ENCODE data around the gene MACROD2.

Gene MACROD2

DNA sequence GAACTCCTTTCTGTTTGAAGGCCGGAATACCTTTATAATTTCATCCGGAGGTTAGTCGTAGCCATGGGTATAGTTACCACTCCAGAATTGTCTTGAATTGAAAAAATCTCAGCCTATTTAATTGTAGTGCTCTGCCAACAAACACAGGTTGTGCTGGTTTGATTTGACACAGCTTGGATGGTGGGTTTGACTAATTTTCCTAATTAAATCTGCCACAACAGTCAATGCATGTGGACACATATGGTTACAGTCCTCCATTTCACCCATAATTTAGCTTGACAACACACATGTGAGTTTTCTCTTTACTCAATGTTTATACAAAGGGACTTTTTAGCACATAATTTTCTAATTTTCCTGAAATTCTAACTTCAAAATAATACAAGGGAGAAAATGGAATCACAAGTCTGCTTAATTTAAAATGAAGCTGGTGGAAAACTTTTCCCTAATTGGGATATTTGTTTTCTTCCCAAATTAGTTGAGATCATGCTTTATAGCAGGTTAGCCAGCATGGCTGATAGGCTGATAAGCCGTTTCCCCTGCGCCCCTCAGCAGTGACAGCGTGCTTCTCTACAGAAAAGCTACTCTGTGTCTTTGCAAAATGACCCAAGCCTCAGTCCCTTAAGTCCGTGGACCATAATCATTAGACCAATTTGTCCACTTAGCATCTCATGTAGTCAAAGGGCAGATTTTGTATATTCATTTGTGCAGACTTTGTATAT, 805.5 kb downstream of the MACROD2 start:
- Histone ChIP-seq H3K4me3 (ENCODE audit: insufficient read depth, low read depth, low read length) (no peak overlapping the region), H3K27ac (ENCODE audit: insufficient read depth, low read depth, low read length, poor library complexity, severe bottlenecking) (no peak overlapping the region), H3K4me1 (ENCODE audit: control insufficient read depth, insufficient read depth, low read length) (no peaks in the 10 kb centered on the region), H3K36me3 (ENCODE audit: control insufficient read depth, insufficient read depth, low read length) (no peaks in the 10 kb centered on the region), H3K9me3 (ENCODE audit: control insufficient read depth, low read length) (no peaks in the 10 kb centered on the region), H3K27me3 (ENCODE audit: control insufficient read depth, insufficient read depth, low read length, poor library complexity, severe bottlenecking) (no peaks in the 10 kb centered on the region)
- 91 to 92% methylated on average over 7 of the region's 7 CpGs for WGBS, 2 experiments

DNA sequence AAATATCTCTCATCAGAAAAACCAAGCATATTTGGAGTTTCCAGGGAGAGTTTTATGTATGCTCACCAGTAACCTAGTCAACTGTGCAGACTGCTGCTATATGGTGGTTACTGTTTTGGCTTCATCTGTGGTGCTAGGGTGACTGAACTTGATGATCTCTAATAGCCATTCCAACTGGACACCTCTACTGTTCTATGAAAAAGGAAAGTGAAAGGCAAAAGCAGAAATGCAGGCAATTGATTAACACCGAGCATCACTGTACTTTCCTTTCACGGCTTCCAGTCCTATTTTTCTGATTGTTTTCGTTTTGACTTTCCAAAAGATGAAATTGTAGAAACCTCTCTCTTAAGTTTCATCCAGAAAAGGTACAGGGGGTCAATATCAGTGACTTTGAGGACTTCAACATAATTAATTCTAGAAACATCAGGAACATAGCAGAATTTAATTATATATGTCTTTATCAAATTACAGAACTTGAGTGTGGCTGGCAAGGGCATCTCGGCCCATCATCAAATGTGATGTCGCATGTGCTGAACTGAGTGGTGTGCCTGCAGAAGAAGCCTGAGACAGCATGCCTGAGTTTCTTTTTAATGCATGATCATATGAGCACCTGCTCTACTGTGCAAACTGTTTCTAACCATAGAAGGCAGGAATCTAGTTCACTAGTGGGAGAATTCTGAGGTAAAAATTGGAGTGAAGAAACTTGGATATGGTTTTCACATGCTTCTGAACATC, 806.4 kb downstream of the MACROD2 start:
- H3K27me3 ChIP-seq (ENCODE audit: control insufficient read depth, insufficient read depth, low read length, poor library complexity, severe bottlenecking): no peaks in the 10 kb centered on the region
- no peaks in the 10 kb centered on the region for H3K36me3 ChIP-seq (ENCODE audit: control insufficient read depth, insufficient read depth, low read length)
- H3K4me1 ChIP-seq (ENCODE audit: control insufficient read depth, insufficient read depth, low read length): no peaks in the 10 kb centered on the region
- no peaks in the 10 kb centered on the region for H3K9me3 ChIP-seq (ENCODE audit: control insufficient read depth, low read length)
- WGBS, 2 experiments: 97 to 99% methylated on average over 5 of the region's 5 CpGs
- no peak overlapping the region for H3K4me3 ChIP-seq (ENCODE audit: insufficient read depth, low read depth, low read length)
- H3K27ac ChIP-seq (ENCODE audit: insufficient read depth, low read depth, low read length, poor library complexity, severe bottlenecking): no peak overlapping the region

DNA sequence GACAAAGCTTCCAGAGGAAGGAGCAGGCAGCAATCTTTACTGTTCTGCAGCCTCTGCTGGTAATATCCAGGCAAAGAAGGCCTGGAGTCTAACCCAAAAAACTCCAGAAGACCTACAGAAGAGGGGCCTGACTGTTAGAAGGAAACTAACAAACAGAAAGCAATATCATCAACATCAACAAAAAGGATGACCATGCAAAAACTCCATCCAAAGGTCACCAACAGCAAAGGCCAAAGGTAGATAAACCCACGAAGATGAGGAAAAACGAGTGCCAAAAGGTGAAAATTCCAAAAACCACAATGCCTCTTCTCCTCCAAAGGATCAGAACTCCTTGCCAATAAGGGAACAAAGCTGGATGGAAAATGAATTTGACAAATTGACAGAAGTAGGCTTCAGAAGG, 811.9 kb downstream of the MACROD2 start:
- Histone ChIP-seq H3K9me3 (ENCODE audit: control insufficient read depth, low read length) (no peaks in the 10 kb centered on the region), H3K4me3 (ENCODE audit: insufficient read depth, low read depth, low read length) (no peak overlapping the region), H3K36me3 (ENCODE audit: control insufficient read depth, insufficient read depth, low read length) (no peaks in the 10 kb centered on the region), H3K27ac (ENCODE audit: insufficient read depth, low read depth, low read length, poor library complexity, severe bottlenecking) (no peak overlapping the region), H3K4me1 (ENCODE audit: control insufficient read depth, insufficient read depth, low read length) (no peaks in the 10 kb centered on the region), H3K27me3 (ENCODE audit: control insufficient read depth, insufficient read depth, low read length, poor library complexity, severe bottlenecking) (no peaks in the 10 kb centered on the region)
- 92 to 93% methylated on average over 2 of the region's 2 CpGs for WGBS, 2 experiments

DNA sequence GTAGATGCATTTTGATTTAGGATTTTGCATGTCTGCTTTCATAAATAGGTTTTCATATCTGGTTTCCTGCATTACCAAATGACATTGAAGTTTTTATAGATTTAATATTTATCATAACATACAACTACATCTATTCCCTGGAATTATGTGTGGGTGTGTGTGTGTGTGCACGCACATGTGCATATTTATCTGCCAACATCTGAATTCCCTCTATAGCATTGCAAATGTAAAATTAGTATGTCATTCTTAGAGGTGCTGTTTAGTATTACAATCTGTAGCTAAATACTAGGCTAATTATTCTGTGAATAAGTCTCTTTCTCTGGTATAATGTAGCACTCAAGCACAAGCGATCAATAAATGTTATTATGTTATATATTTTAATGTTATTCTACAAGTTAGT, 820.0 kb downstream of the MACROD2 start:
- H3K4me1 ChIP-seq (ENCODE audit: control insufficient read depth, insufficient read depth, low read length): no peaks in the 10 kb centered on the region
- no peaks in the 10 kb centered on the region for H3K36me3 ChIP-seq (ENCODE audit: control insufficient read depth, insufficient read depth, low read length)
- no peaks in the 10 kb centered on the region for H3K27me3 ChIP-seq (ENCODE audit: control insufficient read depth, insufficient read depth, low read length, poor library complexity, severe bottlenecking)
- no peak overlapping the region for H3K27ac ChIP-seq (ENCODE audit: insufficient read depth, low read depth, low read length, poor library complexity, severe bottlenecking)
- no CpG with 5 or more reads among the region's 2 CpGs for WGBS, 2 experiments
- H3K9me3 ChIP-seq (ENCODE audit: control insufficient read depth, low read length): no peaks in the 10 kb centered on the region
- H3K4me3 ChIP-seq (ENCODE audit: insufficient read depth, low read depth, low read length): no peak overlapping the region

DNA sequence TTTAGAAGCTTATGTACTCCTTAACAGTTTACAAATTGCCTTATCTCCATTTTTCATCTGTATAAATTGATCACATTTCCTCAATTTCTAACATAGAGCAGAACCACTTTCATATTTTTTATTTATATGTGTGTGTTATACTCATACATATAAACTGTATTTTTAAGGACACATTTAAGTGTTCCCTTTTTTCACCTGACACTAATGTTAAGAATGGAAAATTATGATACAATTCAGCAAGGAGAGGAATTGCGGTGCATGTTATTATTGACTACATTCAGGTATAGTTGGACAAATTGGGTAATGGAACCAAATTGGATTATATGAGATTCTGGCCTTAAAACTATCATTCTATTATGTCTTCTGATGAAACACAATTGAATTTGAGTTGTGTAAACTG, 821.2 kb downstream of the MACROD2 start:
- Histone ChIP-seq H3K36me3 (ENCODE audit: control insufficient read depth, insufficient read depth, low read length) (no peaks in the 10 kb centered on the region), H3K4me1 (ENCODE audit: control insufficient read depth, insufficient read depth, low read length) (no peaks in the 10 kb centered on the region), H3K27me3 (ENCODE audit: control insufficient read depth, insufficient read depth, low read length, poor library complexity, severe bottlenecking) (no peaks in the 10 kb centered on the region), H3K4me3 (ENCODE audit: insufficient read depth, low read depth, low read length) (no peak overlapping the region), H3K9me3 (ENCODE audit: control insufficient read depth, low read length) (no peaks in the 10 kb centered on the region), H3K27ac (ENCODE audit: insufficient read depth, low read depth, low read length, poor library complexity, severe bottlenecking) (no peak overlapping the region)
- WGBS, 2 experiments: 100% methylated on average over 1 of the region's 1 CpG

DNA sequence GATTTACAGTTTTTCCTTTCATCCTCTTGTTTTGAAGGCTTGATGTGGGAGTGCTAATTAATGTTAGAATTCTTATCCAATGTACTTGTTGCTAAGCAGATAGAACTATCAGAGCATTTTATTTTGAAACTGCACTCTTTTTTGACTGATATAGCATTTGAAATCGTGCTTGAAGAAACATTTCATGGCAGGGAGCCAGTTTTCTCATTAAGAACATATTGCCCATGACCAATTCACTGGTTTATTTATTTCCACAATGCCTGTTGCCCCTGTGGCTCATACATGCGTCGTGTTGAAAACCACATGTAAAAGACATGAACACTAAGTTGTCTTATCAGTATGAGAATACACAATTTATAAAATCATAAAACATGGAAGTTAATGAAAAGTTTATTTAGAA, 821.8 kb downstream of the MACROD2 start:
- Histone ChIP-seq H3K4me1 (ENCODE audit: control insufficient read depth, insufficient read depth, low read length) (no peaks in the 10 kb centered on the region), H3K9me3 (ENCODE audit: control insufficient read depth, low read length) (no peaks in the 10 kb centered on the region), H3K36me3 (ENCODE audit: control insufficient read depth, insufficient read depth, low read length) (no peaks in the 10 kb centered on the region), H3K27ac (ENCODE audit: insufficient read depth, low read depth, low read length, poor library complexity, severe bottlenecking) (no peak overlapping the region), H3K4me3 (ENCODE audit: insufficient read depth, low read depth, low read length) (no peak overlapping the region), H3K27me3 (ENCODE audit: control insufficient read depth, insufficient read depth, low read length, poor library complexity, severe bottlenecking) (no peaks in the 10 kb centered on the region)
- WGBS, 2 experiments: 93 to 95% methylated on average over 3 of the region's 3 CpGs

GRCh38 chr20:14820771-14821170, 825.5 kb downstream of the MACROD2 start:
- no peaks in the 10 kb centered on the region for H3K27me3 ChIP-seq (ENCODE audit: control insufficient read depth, insufficient read depth, low read length, poor library complexity, severe bottlenecking)
- peaks cover 3% of the 10 kb centered on the region for H3K4me1 ChIP-seq (ENCODE audit: control insufficient read depth, insufficient read depth, low read length)
- WGBS, 2 experiments: 91 to 94% methylated on average over 9 of the region's 9 CpGs
- H3K27ac ChIP-seq (ENCODE audit: insufficient read depth, low read depth, low read length, poor library complexity, severe bottlenecking): no peak overlapping the region
- H3K9me3 ChIP-seq (ENCODE audit: control insufficient read depth, low read length): no peaks in the 10 kb centered on the region
- H3K4me3 ChIP-seq (ENCODE audit: insufficient read depth, low read depth, low read length): no peak overlapping the region
- no peaks in the 10 kb centered on the region for H3K36me3 ChIP-seq (ENCODE audit: control insufficient read depth, insufficient read depth, low read length)

DNA sequence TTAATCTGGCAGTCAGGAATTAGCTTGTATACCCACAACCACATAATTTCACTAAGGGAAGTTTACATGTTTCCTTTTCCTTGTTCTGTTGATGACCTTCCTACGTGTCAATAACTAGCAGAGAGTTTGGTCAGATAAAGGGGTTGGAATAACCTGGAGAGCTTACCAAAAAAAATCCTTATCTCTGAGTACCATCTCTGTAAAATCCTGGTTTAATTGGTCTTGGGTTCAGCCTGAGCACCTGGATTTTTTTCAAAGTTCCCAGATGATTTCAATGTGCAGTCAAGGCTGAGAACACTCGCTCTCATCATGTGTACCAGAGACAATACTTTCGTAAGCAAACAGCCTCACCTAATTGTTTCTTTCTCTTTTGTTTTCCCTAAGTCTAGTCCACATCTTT, 825.9 kb downstream of the MACROD2 start:
- H3K27ac ChIP-seq (ENCODE audit: insufficient read depth, low read depth, low read length, poor library complexity, severe bottlenecking): no peak overlapping the region
- no peaks in the 10 kb centered on the region for H3K9me3 ChIP-seq (ENCODE audit: control insufficient read depth, low read length)
- H3K27me3 ChIP-seq (ENCODE audit: control insufficient read depth, insufficient read depth, low read length, poor library complexity, severe bottlenecking): no peaks in the 10 kb centered on the region
- no peak overlapping the region for H3K4me3 ChIP-seq (ENCODE audit: insufficient read depth, low read depth, low read length)
- 90 to 99% methylated on average over 3 of the region's 3 CpGs for WGBS, 2 experiments
- H3K36me3 ChIP-seq (ENCODE audit: control insufficient read depth, insufficient read depth, low read length): no peaks in the 10 kb centered on the region
- H3K4me1 ChIP-seq (ENCODE audit: control insufficient read depth, insufficient read depth, low read length): peaks cover 3% of the 10 kb centered on the region

- WGBS, 2 experiments: 11 to 14% methylated on average over 4 of the region's 4 CpGs
- peaks cover 3% of the 10 kb centered on the region for H3K4me1 ChIP-seq (ENCODE audit: control insufficient read depth, insufficient read depth, low read length)
- H3K9me3 ChIP-seq (ENCODE audit: control insufficient read depth, low read length): no peaks in the 10 kb centered on the region
- H3K4me3 ChIP-seq (ENCODE audit: insufficient read depth, low read depth, low read length): no peak overlapping the region
- H3K36me3 ChIP-seq (ENCODE audit: control insufficient read depth, insufficient read depth, low read length): no peaks in the 10 kb centered on the region
- no peak overlapping the region for H3K27ac ChIP-seq (ENCODE audit: insufficient read depth, low read depth, low read length, poor library complexity, severe bottlenecking)
- no peaks in the 10 kb centered on the region for H3K27me3 ChIP-seq (ENCODE audit: control insufficient read depth, insufficient read depth, low read length, poor library complexity, severe bottlenecking)
These were observed 829.7 kb downstream of the MACROD2 start for GRCh38 chr20:14824996-14825395.

- no peaks in the 10 kb centered on the region for H3K36me3 ChIP-seq (ENCODE audit: control insufficient read depth, insufficient read depth, low read length)
- 95% methylated on average over 15 to 17 of the region's 17 CpGs for WGBS, 2 experiments
- H3K27me3 ChIP-seq (ENCODE audit: control insufficient read depth, insufficient read depth, low read length, poor library complexity, severe bottlenecking): no peaks in the 10 kb centered on the region
- no peaks in the 10 kb centered on the region for H3K9me3 ChIP-seq (ENCODE audit: control insufficient read depth, low read length)
- peaks cover 3% of the 10 kb centered on the region for H3K4me1 ChIP-seq (ENCODE audit: control insufficient read depth, insufficient read depth, low read length)
- no peak overlapping the region for H3K27ac ChIP-seq (ENCODE audit: insufficient read depth, low read depth, low read length, poor library complexity, severe bottlenecking)
- H3K4me3 ChIP-seq (ENCODE audit: insufficient read depth, low read depth, low read length): no peak overlapping the region
These were observed 831.4 kb downstream of the MACROD2 start for GRCh38 chr20:14826543-14827313.
